Endothelial cell of umbilical vein (primary cell): ENCODE measurements around the gene MARK2. TPM values are rescaled to one million over a fixed set of nuclear protein-coding genes. Genes with fewer than 3 reads are reported as not detected.

Source experiments
- BruUV-seq: library from RNA; stranded (reverse); fragments of 400-500 nt; replicated peaks from 2 replicates; lab custom pipeline; 2021; lab: Mats Ljungman, UMichigan
- CTCF ChIA-PET: fragments of 300-600, 350-600 bp; sonication (Branson Sonifier 250); formaldehyde crosslinking; loops from one replicate; lab custom pipeline; 2021; ENCODE audit warnings: antibody characterized with exemption, inconsistent platforms; lab: Charles Lee
- POLR2A ChIA-PET: fragments of 300-600, 350-600 bp; sonication (Branson Sonifier 250); formaldehyde crosslinking; loops from one replicate; lab custom pipeline; 2021; ENCODE audit warnings: antibody characterized with exemption, inconsistent platforms; lab: Charles Lee
- DNase-seq: peaks from one replicate; pipeline ENCODE4 v3.0.0-alpha.2; 2011; ENCODE audit warnings: low read depth, low spot score
- FAIRE-seq: peaks from 2 replicates; lab custom pipeline; 2011; peaks lifted over from hg19 to GRCh38; lab: Jason Lieb, UNC
- H2AFZ ChIP-seq: 2 replicates; pipeline ENCODE4 v1.6.0; 2012; ENCODE audit warnings: low read depth, low read length, control low read depth, inconsistent platforms
- H3K27ac ChIP-seq: 2 replicates; pipeline ENCODE4 v1.5.1; 2011; ENCODE audit warnings: low read depth, mild to moderate bottlenecking, control low read depth, low read length, moderate library complexity; ENCODE audit not compliant: insufficient read depth
- H3K27me3 ChIP-seq, 2 experiments: 2 replicates each; pipeline versions ENCODE4 v1.6.0 to v1.6.1; 2011; ENCODE audit warnings: low read length in 2 of 2, mixed read lengths in 1 of 2; ENCODE audit not compliant: control insufficient read depth in 2 of 2, insufficient read depth in 2 of 2
- H3K36me3 ChIP-seq, 2 experiments: 2 replicates in 1 of 2; 3 replicates in 1 of 2; pipeline ENCODE4 v1.5.1; 2011; ENCODE audit warnings: low read length in 2 of 2, mild to moderate bottlenecking in 1 of 2, moderate library complexity in 1 of 2; ENCODE audit not compliant: control insufficient read depth in 2 of 2, insufficient read depth in 2 of 2; ENCODE audit errors: extremely low read depth in 1 of 2
- H3K4me1 ChIP-seq: 3 replicates; pipeline ENCODE4 v1.5.1; 2011; ENCODE audit warnings: mild to moderate bottlenecking, low read length; ENCODE audit not compliant: control insufficient read depth, insufficient read depth; ENCODE audit errors: extremely low read depth
- H3K4me2 ChIP-seq: 2 replicates; pipeline ENCODE4 v1.6.1; 2011; ENCODE audit warnings: low read length, control low read depth, mixed read lengths; ENCODE audit not compliant: insufficient read depth
- H3K4me3 ChIP-seq, 3 experiments: fragments of 200-600 bp in 1 of 3; sonication (generic), shearing (Covaris generic) in 1 of 3; replicated peaks in 1 of 3; 2 replicates each; pipeline ENCODE4 v1.5.1; 2011 to 2016; ENCODE audit warnings: control low read depth in 3 of 3, low read length in 3 of 3, mild to moderate bottlenecking in 2 of 3, inconsistent platforms in 1 of 3, low read depth in 1 of 3, moderate library complexity in 1 of 3; ENCODE audit not compliant: insufficient read depth in 1 of 3
- H3K79me2 ChIP-seq: 2 replicates; pipeline ENCODE4 v1.6.0; 2012; ENCODE audit warnings: low read length, inconsistent platforms; ENCODE audit not compliant: control insufficient read depth, insufficient read depth
- H3K9ac ChIP-seq: replicated peaks from 2 replicates; pipeline ENCODE3; 2011; ENCODE audit warnings: low read length, control low read depth; ENCODE audit not compliant: insufficient read depth; ENCODE audit errors: extremely low read depth
- H3K9me1 ChIP-seq: replicated peaks from 3 replicates; pipeline ENCODE4 v1.6.0; 2011; ENCODE audit warnings: mild to moderate bottlenecking, low read length; ENCODE audit not compliant: control insufficient read depth, insufficient read depth; ENCODE audit errors: extremely low read depth
- H3K9me3 ChIP-seq: replicated peaks from 2 replicates; pipeline ENCODE4 v1.5.1; 2012; ENCODE audit warnings: low read length, inconsistent platforms; ENCODE audit not compliant: control insufficient read depth, insufficient read depth
- H4K20me1 ChIP-seq: replicated peaks from 2 replicates; pipeline ENCODE3; 2011; ENCODE audit warnings: mild to moderate bottlenecking, low read length; ENCODE audit not compliant: control insufficient read depth, insufficient read depth; ENCODE audit errors: extremely low read depth
- EZH2 ChIP-seq: IDR thresholded peaks from 2 replicates; pipeline ENCODE4 v1.6.1; 2012; ENCODE audit warnings: borderline replicate concordance, low read depth, mild to moderate bottlenecking, moderate library complexity, low read length, inconsistent platforms; ENCODE audit not compliant: severe bottlenecking
- FOS ChIP-seq: IDR thresholded peaks from 2 replicates; pipeline ENCODE4 v1.6.1; 2011; ENCODE audit warnings: mild to moderate bottlenecking, low read length, moderate library complexity, borderline replicate concordance; ENCODE audit not compliant: insufficient read depth
- GATA2 ChIP-seq: IDR thresholded peaks from 2 replicates; pipeline ENCODE4 v1.7.0; 2011; ENCODE audit warnings: low read depth, mild to moderate bottlenecking, moderate library complexity, mixed read lengths, low read length; ENCODE audit not compliant: insufficient read length, insufficient read depth
- JUN ChIP-seq: IDR thresholded peaks from 2 replicates; pipeline ENCODE4 v1.6.1; 2011; ENCODE audit warnings: borderline replicate concordance, low read depth; ENCODE audit not compliant: insufficient read length, insufficient read depth
- MYC ChIP-seq: IDR thresholded peaks from one replicate; pipeline ENCODE4 v1.6.1; 2011; ENCODE audit warnings: mild to moderate bottlenecking, low read depth, low read length
- POLR2A ChIP-seq: IDR thresholded peaks from 2 replicates; pipeline ENCODE4 v1.6.1; 2012; ENCODE audit warnings: low read depth, mild to moderate bottlenecking, control low read depth, low read length
- POLR2AphosphoS5 ChIP-seq: IDR thresholded peaks from 2 replicates; pipeline ENCODE4 v1.6.1; 2012; ENCODE audit warnings: low read depth, mild to moderate bottlenecking, control low read depth, low read length, moderate library complexity; ENCODE audit not compliant: insufficient read depth
- dilution Hi-C: fragments of 300-500 bp; cut with MboI; formaldehyde crosslinking; loops from one replicate; pipeline ENCODE4 v1.15.0; 2019; ENCODE audit warnings: low sequenced_read_pairs; ENCODE audit not compliant: extremely low pct_ligation_motif_present
- intact Hi-C: fragments of 100-400 bp; cut with micrococcal nuclease; formaldehyde crosslinking; loops from one replicate; pipeline ENCODE4 v1.10.0; 2022
- polyA plus RNA-seq, 4 experiments: library from polyadenylated mRNA; depleted of rRNA in 3 of 4; stranded (reverse) in 3 of 4; unstranded in 1 of 4; fragments of >200 nt; gene quantifications; 2 replicates each; pipeline versions ENCODE4 v1.2.1 to v1.2.3, GENCODE V29; 2011 to 2012; ENCODE audit warnings: missing spikeins in 1 of 4
- total RNA-seq: library from RNA; stranded (reverse); gene quantifications from 2 replicates; pipeline ENCODE4 v1.2.3, GENCODE V29; 2021
- TF ChIP-seq, protein P1 (sequence below): IDR thresholded peaks from 2 replicates; pipeline ENCODE4 v1.6.1; 2011; ENCODE audit not compliant: insufficient read depth, insufficient read length
- TF ChIP-seq, protein P2 (sequence below), 2 donors: IDR thresholded peaks; 1 replicate in 1 of 2; 2 replicates in 1 of 2; pipeline ENCODE4 v1.5.1; 2011; ENCODE audit warnings: low read length in 2 of 2, mild to moderate bottlenecking in 2 of 2, moderate library complexity in 2 of 2, control low read depth in 1 of 2, inconsistent platforms in 1 of 2, low read depth in 1 of 2; ENCODE audit not compliant: insufficient read depth in 1 of 2; ENCODE audit errors: extremely low read depth in 1 of 2

MARK2 gene
- total and polyA plus RNA-seq, 2 donors (not counting 3 experiments of a cell fraction or from before 2014, with no cell fraction given): 16.6 to 34.7 TPM

DNA sequence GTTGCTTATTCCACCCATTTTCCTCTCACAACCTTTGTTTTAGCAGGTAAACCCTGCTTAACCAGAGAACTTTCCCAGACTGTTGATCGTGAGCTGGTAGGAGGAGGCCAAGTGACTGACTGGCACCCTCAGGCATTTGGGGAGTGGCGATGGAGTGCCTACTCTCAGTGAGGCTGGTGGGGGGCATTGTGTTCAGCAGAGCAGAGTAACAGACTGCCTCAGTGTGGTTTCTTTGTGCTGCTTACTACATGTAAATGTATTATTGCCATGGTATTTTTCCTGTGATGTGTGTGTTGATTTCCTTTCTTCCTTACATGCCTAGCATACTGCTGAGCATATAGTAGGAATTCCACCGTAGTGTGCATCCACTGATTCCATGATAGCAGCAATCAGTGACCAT, 2.6 kb downstream of the MARK2 start:
- dilution Hi-C loops: no loop called here
- Histone ChIP-seq H3K4me3 (peak overlapping the region in 1 of 3 experiments; percentile 70), H3K36me3 (peaks cover 0 to 3% of the 10 kb centered on the region in 2 experiments), H3K4me2 (peak overlapping the region; percentile 81), H3K9me3 (no peaks in the 10 kb centered on the region), H2AFZ (no peak overlapping the region), H3K9me1 (no peaks in the 10 kb centered on the region), H3K9ac (no peak overlapping the region), H3K27me3 (no peaks in the 10 kb centered on the region), H3K4me1 (peaks cover 26% of the 10 kb centered on the region), H3K79me2 (peaks cover 69% of the 10 kb centered on the region), H4K20me1 (peaks cover 6% of the 10 kb centered on the region), H3K27ac (no peak overlapping the region)
- BruUV-seq: no TSS peak
- FAIRE-seq: no peak
- ChIA-PET POLR2A (interaction anchor here (0.6 kb wide), 1 partner anchor 20 kb away, joined by 6 read pairs; no protein-coding TSS in a partner anchor), CTCF (interaction anchor here (0.7 to 16.7 kb wide), 3 partner anchors 12 to 104 kb away, joined by 3 to 264 read pairs (median 3); no protein-coding TSS in a partner anchor)
- TF ChIP-seq FOS (no peak), POLR2A (no peak), MYC (no peak), GATA2 (no peak), JUN (no peak), EZH2 (no peak), POLR2AphosphoS5 (no peak)
- TF ChIP-seq, protein P1, sequence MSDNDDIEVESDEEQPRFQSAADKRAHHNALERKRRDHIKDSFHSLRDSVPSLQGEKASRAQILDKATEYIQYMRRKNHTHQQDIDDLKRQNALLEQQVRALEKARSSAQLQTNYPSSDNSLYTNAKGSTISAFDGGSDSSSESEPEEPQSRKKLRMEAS: no peak
- TF ChIP-seq, protein P2, sequence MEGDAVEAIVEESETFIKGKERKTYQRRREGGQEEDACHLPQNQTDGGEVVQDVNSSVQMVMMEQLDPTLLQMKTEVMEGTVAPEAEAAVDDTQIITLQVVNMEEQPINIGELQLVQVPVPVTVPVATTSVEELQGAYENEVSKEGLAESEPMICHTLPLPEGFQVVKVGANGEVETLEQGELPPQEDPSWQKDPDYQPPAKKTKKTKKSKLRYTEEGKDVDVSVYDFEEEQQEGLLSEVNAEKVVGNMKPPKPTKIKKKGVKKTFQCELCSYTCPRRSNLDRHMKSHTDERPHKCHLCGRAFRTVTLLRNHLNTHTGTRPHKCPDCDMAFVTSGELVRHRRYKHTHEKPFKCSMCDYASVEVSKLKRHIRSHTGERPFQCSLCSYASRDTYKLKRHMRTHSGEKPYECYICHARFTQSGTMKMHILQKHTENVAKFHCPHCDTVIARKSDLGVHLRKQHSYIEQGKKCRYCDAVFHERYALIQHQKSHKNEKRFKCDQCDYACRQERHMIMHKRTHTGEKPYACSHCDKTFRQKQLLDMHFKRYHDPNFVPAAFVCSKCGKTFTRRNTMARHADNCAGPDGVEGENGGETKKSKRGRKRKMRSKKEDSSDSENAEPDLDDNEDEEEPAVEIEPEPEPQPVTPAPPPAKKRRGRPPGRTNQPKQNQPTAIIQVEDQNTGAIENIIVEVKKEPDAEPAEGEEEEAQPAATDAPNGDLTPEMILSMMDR (IDR thresholded peaks at IDR 0.05; ENCODE audit: extremely low read depth in 1 of 2, insufficient read depth in 1 of 2, low read depth in 1 of 2, low read length in 2 of 2): no peak
- DNase-seq: peak; percentile 29
- intact Hi-C loops: no loop called here
